K562 (cell line): ENCODE data around the gene CNNM4. TPM values are rescaled to one million over a fixed set of nuclear protein-coding genes. Genes with fewer than 3 reads are reported as not detected.
A peak's percentile ranks its signal among the peaks of the same experiment; 100 is the strongest.

Experiments
- ARHGAP35 ChIP-seq: fragments of 450-650 bp; IDR thresholded peaks from 2 replicates; pipeline ENCODE4 v1.6.1; 2018; ENCODE audit not compliant: partially characterized antibody
- BCOR ChIP-seq: fragments of 450-650 bp; IDR thresholded peaks from 2 replicates; pipeline ENCODE4 v1.6.1; 2016
- BRCA1 ChIP-seq, 2 experiments: fragments of 450-650 bp in 1 of 2; sonication (generic) in 1 of 2; formaldehyde crosslinking in 1 of 2; IDR thresholded peaks; 2 replicates each; pipeline versions ENCODE4 v1.5.0 to v1.6.1; 2017 to 2020; ENCODE audit warnings: mild to moderate bottlenecking in 1 of 2, missing genetic modification reagents in 1 of 2
- CBX1 ChIP-seq: sonication (generic); IDR thresholded peaks from 2 replicates; pipeline ENCODE4 v1.6.1; 2016; ENCODE audit warnings: antibody characterized with exemption, low read depth, mild to moderate bottlenecking
- CBX5 ChIP-seq: IDR thresholded peaks from 2 replicates; pipeline ENCODE4 v1.6.1; 2014; ENCODE audit warnings: low read depth, borderline replicate concordance
- CEBPB ChIP-seq: fragments of 450-650 bp; IDR thresholded peaks from 2 replicates; pipeline ENCODE4 v1.6.1; 2016; ENCODE audit warnings: missing genetic modification characterization, missing compliant biosample characterization
- DMBX1 ChIP-seq: fragments of 250-450 bp; sonication (Bioruptor Pico); IDR thresholded peaks from 2 replicates; pipeline ENCODE4 v1.8.0; 2022; ENCODE audit warnings: inconsistent platforms, mild to moderate bottlenecking, moderate library complexity, borderline replicate concordance
- ELF1 ChIP-seq: fragments of 200-800 bp; sonication (Bioruptor generic); IDR thresholded peaks from 2 replicates; pipeline ENCODE4 v1.6.1; 2016; ENCODE audit warnings: missing genetic modification characterization, missing compliant biosample characterization
- ETV5 ChIP-seq: sonication (generic); formaldehyde crosslinking; IDR thresholded peaks from 2 replicates; pipeline ENCODE4 v1.4.0; 2020; ENCODE audit warnings: low read depth, mild to moderate bottlenecking, missing genetic modification reagents
- EZH2 ChIP-seq: IDR thresholded peaks from 2 replicates; pipeline ENCODE4 v1.6.1; 2012; ENCODE audit warnings: low read depth, mild to moderate bottlenecking, inconsistent platforms, low read length, borderline replicate concordance
- JUN ChIP-seq, 2 experiments: sonication (generic) in 1 of 2; formaldehyde crosslinking in 1 of 2; IDR thresholded peaks; 2 replicates each; pipeline versions ENCODE4 v1.6.1 to v1.8.0; 2012 to 2022; ENCODE audit warnings: borderline replicate concordance in 2 of 2, mild to moderate bottlenecking in 2 of 2, improper control_type of control experiment in 1 of 2, low read depth in 1 of 2, low read length in 1 of 2, missing genetic modification reagents in 1 of 2
- KLF10 ChIP-seq: fragments of 250-450 bp; sonication (Bioruptor Pico); IDR thresholded peaks from 2 replicates; pipeline ENCODE4 v1.6.1; 2021; ENCODE audit warnings: matching md5 sums
- MEF2A ChIP-seq: IDR thresholded peaks from 2 replicates; pipeline ENCODE4 v1.6.1; 2011; ENCODE audit warnings: low read depth, mild to moderate bottlenecking, low read length, moderate library complexity; ENCODE audit not compliant: control insufficient read depth
- NBN ChIP-seq: fragments of 450-650 bp; IDR thresholded peaks from 2 replicates; pipeline ENCODE4 v1.6.1; 2016; ENCODE audit warnings: low read depth, mild to moderate bottlenecking
- POLR2G ChIP-seq: fragments of 200-400 bp; formaldehyde crosslinking; IDR thresholded peaks from 2 replicates; pipeline ENCODE4 v1.6.1; 2017; ENCODE audit warnings: low read depth, mild to moderate bottlenecking, antibody characterized with exemption, low read length, moderate library complexity
- RBFOX2 ChIP-seq: fragments of 200-400 bp; formaldehyde crosslinking; IDR thresholded peaks from 2 replicates; pipeline ENCODE4 v1.6.1; 2017; ENCODE audit warnings: low read depth, mild to moderate bottlenecking, low read length, moderate library complexity
- SMAD2 ChIP-seq: fragments of 150-350 bp; IDR thresholded peaks from 2 replicates; pipeline ENCODE4 v1.6.1; 2014; ENCODE audit warnings: low read depth, mild to moderate bottlenecking, low read length
- SMARCA4 ChIP-seq: fragments of 450-650 bp; IDR thresholded peaks from 2 replicates; pipeline ENCODE4 v1.6.1; 2016
- TBP ChIP-seq: optimal IDR thresholded peaks from 2 replicates; pipeline ENCODE3; 2011; ENCODE audit warnings: low read depth, low read length, improper control_type of control experiment
- TRIM24 ChIP-seq, 2 experiments: fragments of 450-650 bp; IDR thresholded peaks; 2 replicates each; pipeline ENCODE4 v1.6.1; 2016
- ZNF124 ChIP-seq: sonication (generic); formaldehyde crosslinking; IDR thresholded peaks from 2 replicates; pipeline ENCODE4 v1.8.1; 2022; ENCODE audit warnings: missing genetic modification reagents
- ZNF143 ChIP-seq: sonication (generic); formaldehyde crosslinking; IDR thresholded peaks from 2 replicates; pipeline ENCODE4 v1.9.0; 2022; ENCODE audit warnings: mild to moderate bottlenecking, missing genetic modification reagents
- ZNF76 ChIP-seq: fragments of 250-450 bp; sonication (Bioruptor Pico); IDR thresholded peaks from 2 replicates; pipeline ENCODE4 v1.4.0; 2020; ENCODE audit warnings: mild to moderate bottlenecking, moderate library complexity, borderline replicate concordance
- ZSCAN29 ChIP-seq: fragments of 450-650 bp; IDR thresholded peaks from 2 replicates; pipeline ENCODE4 v1.6.1; 2017
- polyA plus RNA-seq, 8 experiments: library from polyadenylated mRNA; depleted of rRNA in 4 of 8; stranded (reverse) in 5 of 8; unstranded in 3 of 8; fragments of >200 nt; fragmentation: Nextera tagmentation in 2 of 8; fragmentation: Illumina TruSeq in 1 of 8; extraction: Ambion mirVana in 2 of 8; extraction: Trizol in 1 of 8; gene quantifications; 2 replicates each; pipeline versions ENCODE4 v1.2.1 to v1.2.3, GENCODE V29; 2011 to 2014; ENCODE audit warnings: inconsistent platforms in 1 of 8, missing spikeins in 1 of 8
- total RNA-seq, 7 experiments: library from RNA; depleted of rRNA in 6 of 7; stranded (reverse); fragments of >200 nt in 6 of 7; fragmentation: Illumina TruSeq in 2 of 7; extraction: Trizol in 2 of 7; gene quantifications; 2 replicates each; pipeline versions ENCODE4 v1.2.1 to v1.2.3, GENCODE V29; 2011 to 2021; ENCODE audit warnings: low replicate concordance in 1 of 7
- TF ChIP-seq, protein P1 (sequence below), 2 experiments: fragments of 150-350 bp in 1 of 2; IDR thresholded peaks; 2 replicates each; pipeline ENCODE4 v1.6.1; 2012 to 2016; ENCODE audit warnings: low read depth in 2 of 2, low read length in 2 of 2, mild to moderate bottlenecking in 1 of 2, moderate library complexity in 1 of 2
- TF ChIP-seq, protein P2 (sequence below): fragments of 450-650 bp; IDR thresholded peaks from 2 replicates; pipeline ENCODE4 v1.6.1; 2016

CNNM4 gene
- total and polyA plus RNA-seq, 9 of the 15 experiments (the other 6 are each of a cell fraction or from before 2014, with no cell fraction given) = 0.96 to 6.3 (median 2.8) TPM

DNA sequence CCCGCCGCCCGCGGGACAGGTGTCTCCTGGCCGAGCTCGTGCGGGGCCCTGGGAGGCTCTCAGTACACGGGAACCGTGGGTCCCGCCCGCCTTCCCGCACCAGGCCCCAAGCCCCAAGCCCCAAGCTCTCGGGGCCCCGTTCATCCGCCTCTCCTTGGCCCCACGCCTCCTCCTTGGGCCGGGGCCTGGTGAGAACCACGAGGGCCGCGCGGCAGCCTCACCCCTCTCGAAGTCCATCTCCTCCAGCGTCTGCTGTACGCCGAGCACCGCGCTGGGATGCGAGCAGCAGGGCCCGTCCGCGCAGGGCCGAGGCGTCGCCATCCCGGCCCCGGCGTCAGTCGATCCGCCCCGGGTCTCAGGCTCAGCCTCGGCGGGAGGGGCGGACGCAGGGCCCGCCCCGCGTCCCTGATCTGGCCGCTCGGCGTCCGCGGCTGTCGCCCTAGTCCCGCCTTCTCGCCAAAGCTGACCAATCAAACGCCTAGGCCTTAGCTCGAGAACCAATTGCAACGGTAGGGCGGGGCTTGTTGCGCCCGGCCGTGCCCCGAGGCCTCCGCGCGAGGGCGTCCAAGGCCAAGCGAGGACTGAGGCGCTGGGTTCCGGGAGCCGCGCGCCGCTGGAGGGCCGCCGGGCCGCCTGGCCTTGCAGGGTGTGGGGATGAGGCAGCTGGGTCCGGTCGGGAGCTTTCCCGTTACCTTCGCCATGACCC lies 97.1 kb downstream of the CNNM4 start, which contains the start of gene ANKRD39 (continued):
- TF ChIP-seq ELF1 (tag) (no peak; the same call in 1 of the 2 replicates), TRIM24 (IDR thresholded peaks at IDR 0.05) (no peak), RBFOX2 (peak; percentile 83), KLF10 (CRISPR knock-in tag) (no peak), BRCA1 (IDR thresholded peaks at IDR 0.05) (no peak), BRCA1 (CRISPR knock-in tag; IDR thresholded peaks at IDR 0.05) (no peak), CEBPB (tag) (no peak), MEF2A (no peak), JUN (IDR thresholded peaks at IDR 0.05; ENCODE audit: borderline replicate concordance, low read depth, low read length) (peak; percentile 7; the same call in 1 of the 2 replicates), JUN (CRISPR knock-in tag; IDR thresholded peaks at IDR 0.05; ENCODE audit: borderline replicate concordance) (no peak), SMARCA4 (no peak), NBN (no peak), DMBX1 (no peak; the same call in 1 of the 2 replicates), TBP (peak; percentile 54), EZH2 (no peak), ETV5 (CRISPR knock-in tag) (peak; percentile 78; the same call in 1 of the 2 replicates), SMAD2 (no peak), ARHGAP35 (no peak), ZNF76 (CRISPR knock-in tag) (no peak), CBX1 (peak; percentile 25; the same call in 1 of the 2 replicates), CBX5 (0 out of 2 replicates have a peak, but pooled peaks have one; percentile 17), ZSCAN29 (0 out of 2 replicates have a peak, but pooled peaks have one; percentile 4), BCOR (no peak), POLR2G (peak; percentile 89), ZNF124 (CRISPR knock-in tag) (no peak), ZNF143 (peak; percentile 36; the same call in 1 of the 2 replicates)
- TF ChIP-seq, protein P1, sequence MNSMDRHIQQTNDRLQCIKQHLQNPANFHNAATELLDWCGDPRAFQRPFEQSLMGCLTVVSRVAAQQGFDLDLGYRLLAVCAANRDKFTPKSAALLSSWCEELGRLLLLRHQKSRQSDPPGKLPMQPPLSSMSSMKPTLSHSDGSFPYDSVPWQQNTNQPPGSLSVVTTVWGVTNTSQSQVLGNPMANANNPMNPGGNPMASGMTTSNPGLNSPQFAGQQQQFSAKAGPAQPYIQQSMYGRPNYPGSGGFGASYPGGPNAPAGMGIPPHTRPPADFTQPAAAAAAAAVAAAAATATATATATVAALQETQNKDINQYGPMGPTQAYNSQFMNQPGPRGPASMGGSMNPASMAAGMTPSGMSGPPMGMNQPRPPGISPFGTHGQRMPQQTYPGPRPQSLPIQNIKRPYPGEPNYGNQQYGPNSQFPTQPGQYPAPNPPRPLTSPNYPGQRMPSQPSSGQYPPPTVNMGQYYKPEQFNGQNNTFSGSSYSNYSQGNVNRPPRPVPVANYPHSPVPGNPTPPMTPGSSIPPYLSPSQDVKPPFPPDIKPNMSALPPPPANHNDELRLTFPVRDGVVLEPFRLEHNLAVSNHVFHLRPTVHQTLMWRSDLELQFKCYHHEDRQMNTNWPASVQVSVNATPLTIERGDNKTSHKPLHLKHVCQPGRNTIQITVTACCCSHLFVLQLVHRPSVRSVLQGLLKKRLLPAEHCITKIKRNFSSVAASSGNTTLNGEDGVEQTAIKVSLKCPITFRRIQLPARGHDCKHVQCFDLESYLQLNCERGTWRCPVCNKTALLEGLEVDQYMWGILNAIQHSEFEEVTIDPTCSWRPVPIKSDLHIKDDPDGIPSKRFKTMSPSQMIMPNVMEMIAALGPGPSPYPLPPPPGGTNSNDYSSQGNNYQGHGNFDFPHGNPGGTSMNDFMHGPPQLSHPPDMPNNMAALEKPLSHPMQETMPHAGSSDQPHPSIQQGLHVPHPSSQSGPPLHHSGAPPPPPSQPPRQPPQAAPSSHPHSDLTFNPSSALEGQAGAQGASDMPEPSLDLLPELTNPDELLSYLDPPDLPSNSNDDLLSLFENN (IDR thresholded peaks at IDR 0.05; ENCODE audit: low read depth in 2 of 2, low read length in 2 of 2) = no peak
- TF ChIP-seq, protein P2, sequence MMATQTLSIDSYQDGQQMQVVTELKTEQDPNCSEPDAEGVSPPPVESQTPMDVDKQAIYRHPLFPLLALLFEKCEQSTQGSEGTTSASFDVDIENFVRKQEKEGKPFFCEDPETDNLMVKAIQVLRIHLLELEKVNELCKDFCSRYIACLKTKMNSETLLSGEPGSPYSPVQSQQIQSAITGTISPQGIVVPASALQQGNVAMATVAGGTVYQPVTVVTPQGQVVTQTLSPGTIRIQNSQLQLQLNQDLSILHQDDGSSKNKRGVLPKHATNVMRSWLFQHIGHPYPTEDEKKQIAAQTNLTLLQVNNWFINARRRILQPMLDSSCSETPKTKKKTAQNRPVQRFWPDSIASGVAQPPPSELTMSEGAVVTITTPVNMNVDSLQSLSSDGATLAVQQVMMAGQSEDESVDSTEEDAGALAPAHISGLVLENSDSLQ = peak; percentile 60
